ENCODE results near the gene MAGEL2.
"Not testable (repeated sequence)": the region's sequence is repeated elsewhere in the genome, so short reads cannot be mapped to it uniquely, and the experiment has no call there.

The MAGEL2 gene

GRCh38 chr15:23602124-23602523 lies 45.5 kb downstream of the MAGEL2 start:
- no peak for FAIRE-seq

GRCh38 chr15:23599053-23599452 lies 48.6 kb downstream of the MAGEL2 start:
- FAIRE-seq: no peak

GRCh38 chr15:23597278-23597677 lies 50.4 kb downstream of the MAGEL2 start:
- FAIRE-seq: not testable (repeated sequence)

DNA sequence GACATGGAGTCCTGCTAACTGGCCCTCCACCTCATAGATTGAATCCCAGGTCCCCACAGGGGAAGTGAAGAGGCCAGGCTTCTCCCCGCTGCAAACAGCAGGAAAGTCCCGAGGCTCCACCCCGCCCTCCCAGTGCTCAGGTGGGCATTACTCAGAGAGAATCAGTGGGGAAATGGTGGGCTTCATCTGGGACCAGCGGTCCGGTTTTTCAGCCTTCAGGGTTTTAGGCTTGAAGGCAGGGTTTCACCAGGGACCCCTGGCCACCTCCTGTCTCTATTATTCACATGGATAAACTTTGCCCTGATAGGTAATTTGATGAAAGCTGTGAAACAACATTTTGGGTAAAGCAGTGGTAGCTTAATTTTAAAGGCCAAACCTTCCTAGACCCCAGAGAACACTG lies 50.9 kb downstream of the MAGEL2 start:
- no peak for FAIRE-seq

- no peak for FAIRE-seq
Measured at GRCh38 chr15:23595368-23595767, 52.3 kb downstream of the MAGEL2 start.

GRCh38 chr15:23594252-23594770 lies 53.4 kb downstream of the MAGEL2 start:
- FAIRE-seq: no peak
